ENCODE data around the gene FOXN1. TPM values are rescaled to one million over a fixed set of nuclear protein-coding genes. Genes with fewer than 3 reads are reported as not detected.

Gene FOXN1
- total RNA-seq, 1 donor: not detected

- Histone ChIP-seq H3K9me3 (ENCODE audit: low read depth, low read length) (no peaks in the 10 kb centered on the region), H3K27me3 (ENCODE audit: insufficient read depth, low read length) (no peaks in the 10 kb centered on the region), H3K4me1 (ENCODE audit: insufficient read depth, low read length) (no peaks in the 10 kb centered on the region), H3K4me3 (ENCODE audit: low read length) (no peak overlapping the region)
These were observed 30.5 kb downstream of the FOXN1 start for GRCh38 chr17:28536532-28537218.

- no peaks in the 10 kb centered on the region for H3K27me3 ChIP-seq (ENCODE audit: insufficient read depth, low read length)
- H3K4me1 ChIP-seq (ENCODE audit: insufficient read depth, low read length): no peaks in the 10 kb centered on the region
- H3K9me3 ChIP-seq (ENCODE audit: low read depth, low read length): no peaks in the 10 kb centered on the region
These were observed 31.1 kb downstream of the FOXN1 start for GRCh38 chr17:28537219-28537610.

GRCh38 chr17:28538296-28538895 is 32.2 kb downstream of the FOXN1 start:
- Histone ChIP-seq H3K27me3 (ENCODE audit: insufficient read depth, low read length) (no peaks in the 10 kb centered on the region), H3K4me3 (ENCODE audit: low read length) (no peak overlapping the region), H3K4me1 (ENCODE audit: insufficient read depth, low read length) (no peaks in the 10 kb centered on the region), H3K9me3 (ENCODE audit: low read depth, low read length) (no peaks in the 10 kb centered on the region)

More at GRCh38 chr17:28537219-28537610, 31.1 kb downstream of the FOXN1 start:
- H3K4me3 ChIP-seq (ENCODE audit: low read length): no peak overlapping the region

GRCh38 chr17:28540231-28540630 is 34.1 kb downstream of the FOXN1 start:
- Histone ChIP-seq H3K4me1 (ENCODE audit: insufficient read depth, low read length) (no peaks in the 10 kb centered on the region), H3K4me3 (ENCODE audit: low read length) (no peak overlapping the region), H3K9me3 (ENCODE audit: low read depth, low read length) (no peaks in the 10 kb centered on the region), H3K27me3 (ENCODE audit: insufficient read depth, low read length) (no peaks in the 10 kb centered on the region)

GRCh38 chr17:28541439-28541838 is 35.3 kb downstream of the FOXN1 start:
- Histone ChIP-seq H3K27me3 (ENCODE audit: insufficient read depth, low read length) (no peaks in the 10 kb centered on the region), H3K4me3 (ENCODE audit: low read length) (no peak overlapping the region), H3K4me1 (ENCODE audit: insufficient read depth, low read length) (no peaks in the 10 kb centered on the region), H3K9me3 (ENCODE audit: low read depth, low read length) (no peaks in the 10 kb centered on the region)

GRCh38 chr17:28544402-28545140 is 38.4 kb downstream of the FOXN1 start:
- Histone ChIP-seq H3K27me3 (ENCODE audit: insufficient read depth, low read length) (no peaks in the 10 kb centered on the region), H3K4me3 (ENCODE audit: low read length) (no peak overlapping the region), H3K4me1 (ENCODE audit: insufficient read depth, low read length) (peaks cover 31% of the 10 kb centered on the region), H3K9me3 (ENCODE audit: low read depth, low read length) (no peaks in the 10 kb centered on the region)

GRCh38 chr17:28545141-28545503 is 39.0 kb downstream of the FOXN1 start:
- no peak overlapping the region for H3K4me3 ChIP-seq (ENCODE audit: low read length)
- no peaks in the 10 kb centered on the region for H3K27me3 ChIP-seq (ENCODE audit: insufficient read depth, low read length)
- no peaks in the 10 kb centered on the region for H3K9me3 ChIP-seq (ENCODE audit: low read depth, low read length)
- H3K4me1 ChIP-seq (ENCODE audit: insufficient read depth, low read length): peaks cover 36% of the 10 kb centered on the region

- H3K27me3 ChIP-seq (ENCODE audit: insufficient read depth, low read length): no peaks in the 10 kb centered on the region
These were observed 39.8 kb downstream of the FOXN1 start for GRCh38 chr17:28545787-28546415.

GRCh38 chr17:28547096-28547622 is 41.0 kb downstream of the FOXN1 start:
- peaks cover 54% of the 10 kb centered on the region for H3K4me1 ChIP-seq (ENCODE audit: insufficient read depth, low read length)
- H3K4me3 ChIP-seq (ENCODE audit: low read length): no peak overlapping the region
- H3K27me3 ChIP-seq (ENCODE audit: insufficient read depth, low read length): no peaks in the 10 kb centered on the region
- no peaks in the 10 kb centered on the region for H3K9me3 ChIP-seq (ENCODE audit: low read depth, low read length)

More at GRCh38 chr17:28545787-28546415, 39.8 kb downstream of the FOXN1 start:
- H3K4me1 ChIP-seq (ENCODE audit: insufficient read depth, low read length): peaks cover 44% of the 10 kb centered on the region
- no peaks in the 10 kb centered on the region for H3K9me3 ChIP-seq (ENCODE audit: low read depth, low read length)
- no peak overlapping the region for H3K4me3 ChIP-seq (ENCODE audit: low read length)

GRCh38 chr17:28547623-28548416 is 41.7 kb downstream of the FOXN1 start:
- no peak overlapping the region for H3K4me3 ChIP-seq (ENCODE audit: low read length)
- no peaks in the 10 kb centered on the region for H3K27me3 ChIP-seq (ENCODE audit: insufficient read depth, low read length)
- H3K4me1 ChIP-seq (ENCODE audit: insufficient read depth, low read length): peaks cover 57% of the 10 kb centered on the region
- no peaks in the 10 kb centered on the region for H3K9me3 ChIP-seq (ENCODE audit: low read depth, low read length)

GRCh38 chr17:28548417-28549130 is 42.4 kb downstream of the FOXN1 start:
- H3K4me3 ChIP-seq (ENCODE audit: low read length): no peak overlapping the region
- H3K4me1 ChIP-seq (ENCODE audit: insufficient read depth, low read length): peaks cover 60% of the 10 kb centered on the region
- H3K9me3 ChIP-seq (ENCODE audit: low read depth, low read length): no peaks in the 10 kb centered on the region
- no peaks in the 10 kb centered on the region for H3K27me3 ChIP-seq (ENCODE audit: insufficient read depth, low read length)

GRCh38 chr17:28549236-28550132 is 43.3 kb downstream of the FOXN1 start:
- Histone ChIP-seq H3K4me1 (ENCODE audit: insufficient read depth, low read length) (peaks cover 60% of the 10 kb centered on the region), H3K27me3 (ENCODE audit: insufficient read depth, low read length) (no peaks in the 10 kb centered on the region), H3K4me3 (ENCODE audit: low read length) (no peak overlapping the region), H3K9me3 (ENCODE audit: low read depth, low read length) (no peaks in the 10 kb centered on the region)

- Histone ChIP-seq H3K4me1 (ENCODE audit: insufficient read depth, low read length) (peaks cover 60% of the 10 kb centered on the region), H3K27me3 (ENCODE audit: insufficient read depth, low read length) (no peaks in the 10 kb centered on the region), H3K9me3 (ENCODE audit: low read depth, low read length) (no peaks in the 10 kb centered on the region), H3K4me3 (ENCODE audit: low read length) (no peak overlapping the region)
These were observed 44.7 kb downstream of the FOXN1 start for GRCh38 chr17:28550858-28551257.

All from mononuclear cell (primary cell).